Hepatic stellate cell (primary cell): ENCODE data around the gene BCL2L12.

Experiments used
- DNase-seq: peaks from one replicate; pipeline ENCODE4 v3.0.0; 2011; ENCODE audit warnings: low spot score

Gene BCL2L12

GRCh38 chr19:49685845-49686332 is 20.2 kb downstream of the BCL2L12 start:
- DNase-seq, result no peak

DNA sequence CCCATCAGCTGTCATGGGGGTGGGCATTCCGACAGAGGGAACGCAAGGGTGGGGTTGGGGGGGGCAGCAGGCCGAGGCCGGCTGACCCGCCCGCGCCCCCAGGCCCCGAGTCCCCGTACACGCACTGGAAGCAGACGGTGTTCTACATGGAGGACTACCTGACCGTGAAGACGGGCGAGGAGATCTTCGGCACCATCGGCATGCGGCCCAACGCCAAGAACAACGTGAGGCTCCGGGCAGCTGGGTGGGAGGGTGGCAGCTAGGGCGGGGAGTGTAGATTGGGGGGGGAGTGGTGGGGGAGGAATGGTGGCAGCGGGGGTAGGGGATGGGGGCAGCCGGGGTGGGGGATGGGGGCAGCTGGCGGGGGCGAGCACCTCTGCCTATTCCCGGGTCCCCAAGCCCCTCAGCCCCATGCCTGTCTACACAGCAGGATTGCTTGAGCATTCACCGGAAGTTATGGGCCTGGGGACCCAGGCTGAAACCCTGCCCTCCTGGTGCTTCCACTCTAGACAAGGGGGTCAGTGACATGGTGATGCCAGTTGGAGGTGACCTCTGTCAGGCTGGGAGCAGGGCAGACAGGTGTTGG is 20.9 kb downstream of the BCL2L12 start:
- no peak for DNase-seq

- no peak for DNase-seq
Observed at GRCh38 chr19:49687150-49687549, 21.4 kb downstream of the BCL2L12 start.

DNA sequence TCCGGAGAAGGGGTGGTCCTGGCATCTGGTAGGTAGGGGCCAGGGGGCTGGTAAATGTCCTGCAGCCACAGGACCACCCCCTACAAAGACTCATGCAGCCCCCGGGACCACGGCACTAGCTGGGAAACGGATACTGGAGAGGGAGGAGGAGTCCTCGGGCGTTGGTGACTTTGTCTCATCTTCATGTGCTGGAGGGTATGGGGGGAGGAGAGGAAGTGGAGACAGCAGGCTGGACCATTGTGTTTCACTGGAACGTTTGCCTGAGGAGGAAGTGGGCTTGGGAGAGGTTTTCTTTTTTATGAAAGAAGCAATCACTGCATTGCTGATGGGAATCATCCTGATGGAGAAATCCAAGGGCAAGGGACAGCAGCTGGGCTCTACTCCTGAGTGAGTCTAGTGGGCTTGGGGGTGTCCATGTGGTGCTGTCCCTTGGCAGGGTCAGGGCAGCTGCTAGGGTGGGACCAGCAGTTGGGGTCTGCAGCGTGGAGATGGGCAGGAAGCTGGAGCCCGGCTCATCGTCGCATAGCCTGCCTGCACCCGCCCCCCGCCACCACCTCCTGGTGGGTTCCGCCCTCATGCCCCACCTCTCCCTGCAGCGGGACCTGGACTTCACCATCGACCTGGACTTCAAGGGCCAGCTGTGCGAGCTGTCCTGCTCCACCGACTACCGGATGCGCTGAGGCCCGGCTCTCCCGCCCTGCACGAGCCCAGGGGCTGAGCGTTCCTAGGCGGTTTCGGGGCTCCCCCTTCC is 22.0 kb downstream of the BCL2L12 start:
- DNase-seq, result no peak

DNA sequence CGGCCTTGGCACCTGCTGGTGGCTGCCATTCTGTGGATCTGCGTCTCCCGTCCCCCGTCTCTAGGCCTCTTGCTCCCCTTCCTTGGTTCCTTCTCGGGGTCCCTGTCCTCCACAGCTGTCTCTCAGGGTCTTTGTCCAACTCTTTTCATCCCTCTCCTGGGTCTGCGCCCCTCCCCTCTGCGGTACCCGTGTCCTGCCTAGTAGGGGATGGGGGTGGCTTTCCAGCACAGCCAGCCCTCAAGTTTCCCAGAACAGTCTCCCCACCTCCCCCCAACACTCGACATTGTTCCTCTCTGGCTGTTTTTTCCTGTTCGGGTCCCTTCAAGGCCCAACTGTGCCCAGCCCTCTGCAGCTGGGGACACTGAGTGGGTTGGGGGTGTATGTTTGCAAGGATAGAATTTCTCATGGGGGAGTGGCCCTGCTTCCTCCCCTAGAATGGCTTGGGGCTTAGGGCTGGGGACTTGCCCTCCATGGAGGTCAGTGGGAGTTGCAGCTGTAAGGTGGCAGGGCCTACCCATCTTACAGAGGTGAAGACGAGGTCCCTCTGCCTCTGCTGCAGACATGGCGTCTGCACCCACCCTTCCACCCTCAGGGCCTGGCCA is 22.9 kb downstream of the BCL2L12 start:
- DNase-seq, result no peak

DNA sequence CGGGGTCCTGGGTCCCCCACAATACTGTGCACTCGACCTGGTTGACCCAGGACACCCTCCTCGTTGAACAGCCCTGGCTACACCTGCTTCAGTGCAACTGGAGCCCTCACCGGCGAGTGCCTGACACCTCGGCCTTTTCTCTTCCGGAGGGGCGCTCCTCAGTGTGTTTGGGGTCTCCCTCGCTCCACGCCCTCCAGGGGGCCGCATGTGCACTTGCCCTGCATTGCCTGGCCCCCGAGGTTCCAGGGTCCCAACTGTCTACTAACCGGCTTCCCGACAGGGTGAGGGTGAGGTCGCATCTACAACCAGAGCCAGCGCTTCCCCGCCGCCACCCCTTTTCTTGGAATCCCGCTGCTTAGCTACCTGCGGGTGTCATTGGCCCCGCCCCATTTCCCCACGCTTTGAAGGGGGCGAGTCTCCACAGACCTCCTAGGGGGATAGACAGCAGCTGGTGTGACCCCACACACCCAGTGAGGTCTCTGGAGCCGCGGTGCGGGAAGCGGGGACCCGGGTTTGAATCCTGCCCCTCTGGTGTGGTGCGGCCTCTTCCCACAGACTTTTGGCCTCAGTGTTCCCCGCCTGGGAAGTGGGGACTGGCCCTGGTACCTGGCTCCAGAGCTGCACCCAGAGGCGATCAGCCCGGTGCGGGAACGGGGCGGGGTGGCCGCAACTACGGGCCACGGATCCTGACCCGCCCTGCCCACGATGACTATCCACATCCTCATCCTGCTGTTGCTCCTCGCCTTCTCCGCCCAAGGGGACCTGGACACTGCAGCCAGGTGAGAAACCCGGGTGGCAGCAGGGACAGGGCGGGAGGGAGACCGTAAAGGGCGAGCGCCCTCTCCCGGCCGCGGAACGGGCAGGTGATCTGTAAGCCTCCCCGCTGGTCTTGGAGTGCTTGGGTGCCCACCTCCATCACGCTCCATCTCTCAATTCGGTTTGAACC is 23.7 kb downstream of the BCL2L12 start, which contains the start of gene ADM5:
ADM5 (plus strand) TSS at position 462 of the 946 bp plus-strand sequence; CDS start at position 706, 244 bp downstream.
- DNase-seq, result no peak

DNA sequence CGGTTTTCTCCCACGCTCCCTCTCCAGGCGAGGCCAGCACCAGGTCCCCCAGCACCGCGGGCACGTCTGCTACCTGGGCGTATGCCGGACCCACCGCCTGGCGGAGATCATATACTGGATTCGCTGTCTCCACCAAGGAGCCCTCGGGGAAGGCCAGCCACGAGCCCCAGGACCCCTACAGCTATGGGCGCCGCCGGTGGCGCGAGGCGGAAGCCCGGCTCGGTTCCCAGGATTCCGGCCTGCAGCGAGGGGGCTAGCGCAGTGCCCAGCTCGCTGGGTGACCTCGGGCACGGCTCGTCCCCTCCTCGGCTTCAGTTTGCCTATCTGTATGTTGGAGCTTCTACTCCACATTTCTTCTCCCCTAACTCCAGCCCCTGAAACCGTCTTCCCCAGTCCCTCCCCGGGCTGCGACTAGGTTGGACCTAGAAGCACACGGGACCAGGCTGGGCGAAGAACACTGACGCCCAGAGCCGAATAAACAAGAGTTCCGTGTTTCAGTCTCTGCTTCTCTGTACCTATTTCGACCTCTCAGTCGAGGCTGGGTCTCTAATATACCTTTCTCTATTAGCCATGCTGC is 24.4 kb downstream of the BCL2L12 start:
- no peak for DNase-seq

DNA sequence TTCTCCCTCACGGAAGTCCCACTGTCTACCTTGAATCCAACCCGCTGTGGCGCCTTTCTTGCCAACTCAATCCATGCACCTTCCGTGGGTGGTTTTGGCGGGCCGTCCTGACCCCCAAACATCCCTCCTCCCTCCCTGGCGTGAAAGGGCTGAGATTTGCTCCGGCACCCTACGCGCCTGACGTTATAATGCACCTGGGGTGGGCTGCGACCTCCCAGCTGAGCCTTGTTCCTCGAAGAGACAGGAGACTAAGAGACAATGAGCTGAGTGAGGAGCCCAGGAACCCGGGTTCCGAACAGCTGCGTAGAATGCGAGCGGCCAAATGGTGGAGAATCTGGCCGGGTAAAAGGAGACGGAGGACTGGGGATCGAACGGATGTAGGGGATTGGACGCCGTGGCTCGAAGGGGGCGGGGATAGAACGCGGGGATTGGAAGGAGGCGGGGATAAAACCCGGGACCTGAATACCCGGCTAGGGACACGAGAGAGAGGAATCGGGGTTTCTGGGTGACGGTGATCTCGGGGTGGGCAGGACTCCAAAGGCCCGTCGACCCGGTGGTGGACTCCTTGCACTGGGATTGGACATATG is 25.0 kb downstream of the BCL2L12 start, which contains the start of gene CPT1C:
CPT1C (plus strand) TSS at position 461 of the 587 bp plus-strand sequence. CDS start 1,137 bp downstream, outside the sequence.
- peak; percentile 97 for DNase-seq

GRCh38 chr19:49691243-49692146 is 25.8 kb downstream of the BCL2L12 start:
- DNase-seq, result peak; percentile 97

- DNase-seq, result no peak
Observed at GRCh38 chr19:49692147-49692506, 26.4 kb downstream of the BCL2L12 start.

DNA sequence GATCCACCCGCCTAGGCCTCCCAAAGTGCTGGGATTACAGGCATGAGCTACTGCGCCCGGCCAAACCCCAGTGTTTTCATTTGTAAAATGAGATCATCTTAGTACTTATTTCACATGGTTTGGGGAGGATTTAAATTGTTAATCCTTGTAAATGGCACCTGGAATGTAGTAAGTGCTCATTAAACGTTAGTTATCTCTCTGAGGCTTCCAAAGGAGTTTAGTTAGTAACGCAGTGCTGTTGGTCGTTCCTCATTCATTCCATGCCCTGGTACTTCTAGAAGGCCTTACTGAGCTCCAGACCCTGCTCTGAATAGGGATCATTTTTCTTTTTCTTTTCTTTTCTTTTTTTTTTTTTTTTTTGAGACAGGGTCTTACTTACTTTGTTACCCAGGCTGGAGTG is 30.4 kb downstream of the BCL2L12 start:
- no peak for DNase-seq

DNA sequence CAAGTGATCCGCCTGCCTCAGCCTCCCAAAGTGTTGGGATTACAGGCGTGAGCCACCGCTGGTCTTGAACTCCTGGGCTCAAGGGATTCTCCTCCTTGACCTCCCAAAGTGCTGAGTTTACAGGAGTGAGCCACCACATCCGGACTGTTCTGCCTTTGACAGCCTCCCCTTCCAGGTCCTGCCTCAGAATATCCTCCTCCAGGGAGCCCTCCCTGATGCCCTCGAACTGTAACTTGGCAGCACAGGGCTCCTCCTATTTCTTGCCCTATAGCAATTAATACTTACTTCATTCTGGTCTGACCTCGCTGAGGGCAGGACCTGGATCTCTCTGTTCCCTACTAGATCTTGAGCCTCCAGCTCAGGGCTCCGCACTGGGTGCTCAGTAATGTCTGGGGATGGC is 31.1 kb downstream of the BCL2L12 start:
- DNase-seq, result no peak

- no peak for DNase-seq
Observed at GRCh38 chr19:49699364-49699763, 33.6 kb downstream of the BCL2L12 start.

DNA sequence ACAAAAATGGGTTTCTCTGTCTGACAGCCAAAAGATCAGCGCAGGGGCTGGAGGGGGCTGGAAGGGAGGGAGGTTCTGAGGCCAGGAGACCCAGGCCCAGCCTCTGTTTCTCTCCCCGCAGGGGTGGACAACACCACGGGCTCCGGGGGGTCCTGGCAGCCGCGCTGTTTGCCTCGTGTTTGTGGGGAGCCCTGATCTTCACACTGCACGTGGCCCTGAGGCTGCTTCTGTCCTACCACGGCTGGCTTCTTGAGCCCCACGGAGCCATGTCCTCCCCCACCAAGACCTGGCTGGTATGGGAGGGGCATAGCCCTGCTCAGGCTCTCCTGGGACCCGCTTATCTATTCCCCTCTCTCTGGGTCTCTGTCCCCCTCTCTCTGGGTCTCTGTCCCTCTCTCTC is 34.8 kb downstream of the BCL2L12 start:
- DNase-seq, result no peak

- no peak for DNase-seq
Observed at GRCh38 chr19:49701271-49701786, 35.6 kb downstream of the BCL2L12 start.

DNA sequence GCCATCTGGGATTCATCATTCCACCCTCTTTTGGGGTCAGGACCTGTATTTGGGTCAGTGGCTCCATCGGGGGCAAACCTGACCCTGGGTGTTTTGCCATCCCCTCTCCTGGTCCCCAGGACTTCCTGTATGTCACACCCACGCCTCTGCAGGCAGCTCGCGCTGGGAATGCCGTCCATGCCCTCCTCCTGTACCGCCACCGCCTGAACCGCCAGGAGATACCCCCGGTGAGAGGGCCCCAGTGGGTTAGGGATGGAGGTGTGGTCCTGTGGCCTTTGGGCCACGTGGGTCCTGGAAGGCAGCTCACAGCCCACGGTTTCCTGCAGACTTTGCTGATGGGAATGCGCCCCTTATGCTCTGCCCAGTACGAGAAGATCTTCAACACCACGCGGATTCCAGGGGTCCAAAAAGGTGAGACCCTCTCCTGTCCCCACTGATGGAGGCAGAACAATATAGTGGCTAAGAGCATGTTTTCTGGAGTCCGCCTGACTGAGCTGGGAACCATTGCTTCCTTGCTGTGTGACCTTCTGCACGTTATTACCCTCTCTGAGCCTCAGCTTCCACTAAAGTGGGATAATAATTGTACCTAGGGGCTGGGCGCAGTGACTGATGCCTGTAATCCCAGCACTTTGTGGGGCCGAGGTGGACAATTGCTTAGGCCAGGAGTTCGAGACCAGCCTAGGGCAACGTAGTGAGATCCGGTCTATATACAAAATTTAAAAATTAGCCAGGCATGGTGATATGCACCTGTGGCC is 39.3 kb downstream of the BCL2L12 start:
- no peak for DNase-seq

- no peak for DNase-seq
Observed at GRCh38 chr19:49705919-49706318, 40.2 kb downstream of the BCL2L12 start.

DNA sequence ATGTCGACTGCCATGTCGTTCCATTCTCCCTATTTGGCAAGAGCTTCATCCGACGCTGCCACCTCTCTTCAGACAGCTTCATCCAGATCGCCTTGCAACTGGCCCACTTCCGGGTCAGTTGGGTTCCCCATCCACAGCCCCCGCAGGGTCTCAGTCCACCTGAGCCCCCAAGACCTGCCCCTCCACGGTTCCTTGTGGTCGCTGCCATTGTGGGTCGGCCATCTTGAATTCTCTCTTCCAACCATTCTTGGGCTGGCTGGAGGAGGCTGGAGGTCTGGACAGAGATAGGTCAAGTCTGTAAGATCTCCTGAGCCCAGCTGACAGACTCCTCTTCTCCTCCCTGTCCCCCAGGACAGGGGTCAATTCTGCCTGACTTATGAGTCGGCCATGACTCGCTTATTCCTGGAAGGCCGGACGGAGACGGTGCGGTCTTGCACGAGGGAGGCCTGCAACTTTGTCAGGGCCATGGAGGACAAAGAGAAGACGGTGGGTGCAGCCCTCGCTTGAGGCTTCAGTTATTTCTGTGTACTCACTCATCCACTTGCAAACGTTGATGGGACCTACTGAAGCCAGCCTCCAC is 44.7 kb downstream of the BCL2L12 start:
- DNase-seq, result no peak

- peak; percentile 43 for DNase-seq
Observed at GRCh38 chr19:49712397-49712859, 46.7 kb downstream of the BCL2L12 start.
